Measurements from ENCODE around the gene DNM1.

GRCh38 chr9:128254855-128255759, 51.9 kb downstream of the DNM1 start:
- peak; percentile 43 to 72 (median 62) for TF ChIP-seq CTCF (IDR thresholded peaks at IDR 0.05)
- TF ChIP-seq POLR2A (IDR thresholded peaks at IDR 0.05), result no peak
- no peak for TF ChIP-seq POLR2AphosphoS5 (IDR thresholded peaks at IDR 0.05; ENCODE audit: insufficient read depth in 1 of 2, low read depth in 1 of 2)
